ENCODE results near the gene FBXL7. TPM values are rescaled to one million over a fixed set of nuclear protein-coding genes. Genes with fewer than 3 reads are reported as not detected.

Gene FBXL7
- total RNA-seq, 1 experiment from 2014 or later: not detected

DNA sequence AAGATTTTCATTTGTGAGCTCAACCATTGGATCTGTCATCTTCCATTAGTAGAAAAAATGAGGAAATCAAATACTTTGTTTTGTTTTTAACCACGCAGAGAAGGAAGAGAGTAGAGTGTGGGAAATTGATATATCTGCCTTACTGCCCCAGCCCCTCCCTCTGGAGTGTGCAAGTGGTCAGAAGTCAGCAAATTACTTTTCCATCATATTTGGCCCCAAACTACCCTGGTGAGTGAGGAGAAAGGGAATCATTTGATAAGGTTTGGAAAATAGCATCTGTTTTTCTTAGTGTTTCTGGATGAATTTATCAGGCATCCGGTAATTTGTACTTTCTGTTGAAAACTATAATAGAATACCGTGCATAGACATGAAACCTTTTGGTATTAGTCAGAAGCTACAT lies 352.2 kb downstream of the FBXL7 start:
- Histone ChIP-seq H3K4me2 (no peak overlapping the region), H3K79me2 (ENCODE audit: low read depth) (no peaks in the 10 kb centered on the region), H3K27me3 (ENCODE audit: insufficient read depth, low read depth) (0 out of 2 replicates have a peak, but pooled peaks cover 5% of the 10 kb centered on the region), H3K9me3 (ENCODE audit: insufficient read depth, low read depth) (no peaks in the 10 kb centered on the region), H4K20me1 (ENCODE audit: insufficient read depth) (no peaks in the 10 kb centered on the region), H3K4me1 (replicated peaks; ENCODE audit: insufficient read depth) (no peaks in the 10 kb centered on the region), H3K9me2 (ENCODE audit: insufficient read depth) (no peaks in the 10 kb centered on the region), H3K27ac (no peak overlapping the region), H3F3A (ENCODE audit: insufficient read depth, low read depth) (no peaks in the 10 kb centered on the region), H3K4me3 (no peak overlapping the region), H3K36me3 (ENCODE audit: low read depth) (no peaks in the 10 kb centered on the region), H2AFZ (no peak overlapping the region)
- intact Hi-C loops (cut with micrococcal nuclease; ENCODE audit: unreplicated experiment): no loop called here
- CTCF ChIA-PET: no interaction called here
- no TSS peak for BruUV-seq (replicated peaks)
- POLR2A ChIA-PET (ENCODE audit: unreplicated experiment): no interaction called here
- no peak for DNase-seq
- TF ChIP-seq, protein P1, sequence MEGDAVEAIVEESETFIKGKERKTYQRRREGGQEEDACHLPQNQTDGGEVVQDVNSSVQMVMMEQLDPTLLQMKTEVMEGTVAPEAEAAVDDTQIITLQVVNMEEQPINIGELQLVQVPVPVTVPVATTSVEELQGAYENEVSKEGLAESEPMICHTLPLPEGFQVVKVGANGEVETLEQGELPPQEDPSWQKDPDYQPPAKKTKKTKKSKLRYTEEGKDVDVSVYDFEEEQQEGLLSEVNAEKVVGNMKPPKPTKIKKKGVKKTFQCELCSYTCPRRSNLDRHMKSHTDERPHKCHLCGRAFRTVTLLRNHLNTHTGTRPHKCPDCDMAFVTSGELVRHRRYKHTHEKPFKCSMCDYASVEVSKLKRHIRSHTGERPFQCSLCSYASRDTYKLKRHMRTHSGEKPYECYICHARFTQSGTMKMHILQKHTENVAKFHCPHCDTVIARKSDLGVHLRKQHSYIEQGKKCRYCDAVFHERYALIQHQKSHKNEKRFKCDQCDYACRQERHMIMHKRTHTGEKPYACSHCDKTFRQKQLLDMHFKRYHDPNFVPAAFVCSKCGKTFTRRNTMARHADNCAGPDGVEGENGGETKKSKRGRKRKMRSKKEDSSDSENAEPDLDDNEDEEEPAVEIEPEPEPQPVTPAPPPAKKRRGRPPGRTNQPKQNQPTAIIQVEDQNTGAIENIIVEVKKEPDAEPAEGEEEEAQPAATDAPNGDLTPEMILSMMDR (conservative IDR thresholded peaks at IDR 0.05): no peak
- TF ChIP-seq EZH2 (IDR thresholded peaks at IDR 0.05; ENCODE audit: low read depth): no peak

DNA sequence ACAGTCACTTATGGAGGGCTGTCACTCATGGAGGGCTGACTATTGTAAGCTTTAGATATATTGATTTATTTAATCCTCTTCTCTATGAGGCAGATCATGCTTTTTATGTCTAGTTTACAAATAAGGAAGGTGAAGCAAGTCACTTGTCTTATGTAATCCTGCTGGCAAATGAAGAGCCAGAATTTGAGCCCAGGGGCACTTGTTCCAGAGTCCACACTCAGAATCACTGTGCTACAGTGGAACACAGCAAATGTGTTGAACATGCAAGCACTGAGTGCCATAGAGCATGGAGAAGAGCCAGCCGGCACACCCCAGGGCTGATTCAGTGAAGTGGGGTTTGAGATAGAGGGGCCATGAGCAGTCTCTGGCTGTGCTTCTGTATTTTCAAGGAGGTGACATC lies 353.0 kb downstream of the FBXL7 start:
- TF ChIP-seq, protein P1 (conservative IDR thresholded peaks at IDR 0.05): no peak
- no peak for TF ChIP-seq EZH2 (IDR thresholded peaks at IDR 0.05; ENCODE audit: low read depth)
- Histone ChIP-seq H2AFZ (no peak overlapping the region), H3K27me3 (ENCODE audit: insufficient read depth, low read depth) (0 out of 2 replicates have a peak, but pooled peaks cover 5% of the 10 kb centered on the region), H3K9me2 (ENCODE audit: insufficient read depth) (0 out of 2 replicates have a peak, but pooled peaks cover 2% of the 10 kb centered on the region), H3K4me3 (no peak overlapping the region), H3K79me2 (ENCODE audit: low read depth) (no peaks in the 10 kb centered on the region), H4K20me1 (ENCODE audit: insufficient read depth) (no peaks in the 10 kb centered on the region), H3K27ac (no peak overlapping the region), H3K9me3 (ENCODE audit: insufficient read depth, low read depth) (no peaks in the 10 kb centered on the region), H3K4me1 (replicated peaks; ENCODE audit: insufficient read depth) (no peaks in the 10 kb centered on the region), H3K36me3 (ENCODE audit: low read depth) (no peaks in the 10 kb centered on the region), H3F3A (ENCODE audit: insufficient read depth, low read depth) (no peaks in the 10 kb centered on the region), H3K4me2 (no peak overlapping the region)
- no TSS peak for BruUV-seq (replicated peaks)
- intact Hi-C loops (cut with micrococcal nuclease; ENCODE audit: unreplicated experiment): no loop called here
- ChIA-PET POLR2A (ENCODE audit: unreplicated experiment) (no interaction called here), CTCF (no interaction called here)
- DNase-seq: no peak

DNA sequence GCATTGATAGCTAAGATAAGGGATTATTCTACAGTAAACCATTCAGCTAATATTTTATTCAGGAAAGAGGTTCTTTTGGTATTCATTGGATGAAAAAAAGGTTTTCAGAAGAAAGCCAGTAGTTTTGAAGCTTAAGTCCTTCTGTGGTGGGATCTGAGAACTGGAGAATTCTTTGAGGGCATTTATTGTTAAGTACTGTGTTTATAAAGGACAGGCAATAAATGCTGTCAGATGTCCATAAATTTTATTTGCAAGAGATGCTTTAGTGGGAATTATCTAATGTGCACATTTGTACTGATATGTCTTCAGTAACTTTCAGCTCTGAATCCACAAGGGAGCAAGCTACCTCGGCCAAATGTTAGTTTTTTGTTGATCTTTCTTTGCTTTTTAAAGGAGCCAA lies 358.3 kb downstream of the FBXL7 start:
- intact Hi-C loops (cut with micrococcal nuclease; ENCODE audit: unreplicated experiment): no loop called here
- TF ChIP-seq, protein P1 (conservative IDR thresholded peaks at IDR 0.05): no peak
- no peak for TF ChIP-seq EZH2 (IDR thresholded peaks at IDR 0.05; ENCODE audit: low read depth)
- Histone ChIP-seq H4K20me1 (ENCODE audit: insufficient read depth) (no peaks in the 10 kb centered on the region), H3K4me1 (replicated peaks; ENCODE audit: insufficient read depth) (no peaks in the 10 kb centered on the region), H3F3A (ENCODE audit: insufficient read depth, low read depth) (no peaks in the 10 kb centered on the region), H3K27ac (no peak overlapping the region), H3K4me2 (no peak overlapping the region), H3K36me3 (ENCODE audit: low read depth) (no peaks in the 10 kb centered on the region), H3K27me3 (ENCODE audit: insufficient read depth, low read depth) (no peaks in the 10 kb centered on the region), H3K9me2 (ENCODE audit: insufficient read depth) (0 out of 2 replicates have a peak, but pooled peaks cover 2% of the 10 kb centered on the region), H3K79me2 (ENCODE audit: low read depth) (no peaks in the 10 kb centered on the region), H3K4me3 (no peak overlapping the region), H3K9me3 (ENCODE audit: insufficient read depth, low read depth) (no peaks in the 10 kb centered on the region), H2AFZ (no peak overlapping the region)
- no TSS peak for BruUV-seq (replicated peaks)
- ChIA-PET CTCF (no interaction called here), POLR2A (ENCODE audit: unreplicated experiment) (interaction anchor here (0.6 kb wide), 1 partner anchor 11 kb away, joined by 5 read pairs; no protein-coding TSS in a partner anchor)
- no peak for DNase-seq
